Sigmoid colon (tissue), 7 donors: ENCODE measurements around the gene PDCD2L. TPM values are rescaled to one million over a fixed set of nuclear protein-coding genes. Genes with fewer than 3 reads are reported as not detected.
"Not testable (repeated sequence)": the region's sequence is repeated elsewhere in the genome, so short reads cannot be mapped to it uniquely, and the experiment has no call there.

Experiments used
- DNase-seq: peaks from one replicate; pipeline ENCODE4 v3.0.0-alpha.2; 2019
- H3K27ac ChIP-seq, 4 donors: fragments of 200-600 bp; sonication (generic); one replicate each; pipeline ENCODE4 v1.5.1; 2016 to 2019; ENCODE audit warnings: mild to moderate bottlenecking in 1 of 4
- H3K27me3 ChIP-seq, 3 donors: fragments of 200-600 bp; sonication (generic); one replicate each; pipeline ENCODE4 v1.5.1; 2019; ENCODE audit warnings: mild to moderate bottlenecking in 1 of 3
- H3K36me3 ChIP-seq, 4 donors: fragments of 200-600 bp; sonication (generic); one replicate each; pipeline ENCODE4 v1.5.1; 2016 to 2019
- H3K4me1 ChIP-seq, 4 donors: fragments of 200-600 bp; sonication (generic); one replicate each; pipeline ENCODE4 v1.5.1; 2017 to 2019
- H3K4me3 ChIP-seq, 4 donors: fragments of 200-600 bp; sonication (generic); one replicate each; pipeline ENCODE4 v1.5.1; 2017 to 2019; ENCODE audit warnings: mild to moderate bottlenecking in 2 of 4, moderate library complexity in 1 of 4
- H3K9me3 ChIP-seq, 4 donors: fragments of 200-600 bp in 3 of 4; sonication (generic) in 3 of 4; one replicate each; pipeline versions ENCODE4 v1.5.1 to v1.6.1; 2013 to 2019
- EP300 ChIP-seq, 4 donors: sonication (generic); formaldehyde crosslinking; IDR thresholded peaks; one replicate each; pipeline ENCODE4 v1.6.1; 2017; ENCODE audit warnings: antibody characterized with exemption in 4 of 4
- POLR2A ChIP-seq, 2 donors: fragments of 450-650 bp; IDR thresholded peaks; one replicate each; pipeline ENCODE4 v1.6.1; 2016; ENCODE audit warnings: antibody characterized with exemption in 2 of 2, mild to moderate bottlenecking in 2 of 2, moderate library complexity in 2 of 2
- POLR2AphosphoS5 ChIP-seq, 4 donors: sonication (generic); formaldehyde crosslinking; IDR thresholded peaks; one replicate each; pipeline ENCODE4 v1.6.1; 2017; ENCODE audit warnings: antibody characterized with exemption in 4 of 4
- WGBS, 2 donors: extraction: QIAGEN DNeasy Blood & Tissue Kit; methylation state at CpG; one replicate each; pipeline ENCODE4 v1.1.7; 2013; 5-methylcytosine and 5-hydroxymethylcytosine counted together
- intact Hi-C: fragments of 100-400 bp; cut with DNase I; formaldehyde crosslinking; loops from one replicate; pipeline ENCODE4 v1.15.1; 2023
- polyA plus RNA-seq, 3 donors: library from polyadenylated mRNA; stranded (reverse); fragments of 200-250 nt; gene quantifications; one replicate each; pipeline ENCODE4 v1.2.3, GENCODE V29; 2013
- total RNA-seq, 4 donors: library from RNA; depleted of rRNA; stranded (reverse); fragments of >200 nt; gene quantifications; one replicate each; pipeline ENCODE4 v1.1.0, GENCODE V29; 2016
- TF ChIP-seq, protein P1 (sequence below), 4 experiments: fragments of 450-650 bp in 3 of 4; fragments of 200-600 bp in 1 of 4; IDR thresholded peaks; one replicate each; pipeline ENCODE4 v1.5.1; 2016 to 2019; ENCODE audit warnings: antibody characterized with exemption in 4 of 4, mild to moderate bottlenecking in 3 of 4, moderate library complexity in 2 of 4
- donor health status: healthy with polysubstance abuse.
- donor health status: Bipolar disorder and iron deficiency.
- donor health status: healthy.

The PDCD2L gene
- total and polyA plus RNA-seq, 7 donors: 6.0 to 14.8 (median 12.1) TPM

DNA sequence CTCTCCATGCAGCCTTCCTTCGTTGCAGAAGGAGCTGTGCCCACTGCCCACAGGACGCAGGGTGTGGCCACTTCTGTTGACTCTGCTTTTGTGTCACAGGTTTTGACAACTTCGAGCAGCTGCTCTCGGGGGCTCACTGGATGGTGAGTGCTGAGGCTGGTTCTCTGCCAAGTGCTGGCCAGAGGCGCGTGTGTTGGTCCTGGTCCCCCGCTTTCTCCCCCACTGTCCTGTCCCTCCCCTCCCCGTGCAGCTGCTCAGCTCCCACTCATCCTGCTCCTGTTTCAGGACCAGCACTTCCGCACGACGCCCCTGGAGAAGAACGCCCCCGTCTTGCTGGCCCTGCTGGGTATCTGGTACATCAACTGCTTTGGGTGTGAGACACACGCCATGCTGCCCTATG, 10.6 kb upstream of the PDCD2L start:
- WGBS, 2 donors: 86 to 93% methylated on average over 14 of the region's 14 CpGs
- no peak for DNase-seq
- no peaks in the 10 kb centered on the region for H3K27me3 ChIP-seq
- H3K27ac ChIP-seq: no peak overlapping the region
- intact Hi-C loops: no loop called here
- H3K4me1 ChIP-seq: no peaks in the 10 kb centered on the region
- no peak overlapping the region for H3K4me3 ChIP-seq
- TF ChIP-seq, protein P1, sequence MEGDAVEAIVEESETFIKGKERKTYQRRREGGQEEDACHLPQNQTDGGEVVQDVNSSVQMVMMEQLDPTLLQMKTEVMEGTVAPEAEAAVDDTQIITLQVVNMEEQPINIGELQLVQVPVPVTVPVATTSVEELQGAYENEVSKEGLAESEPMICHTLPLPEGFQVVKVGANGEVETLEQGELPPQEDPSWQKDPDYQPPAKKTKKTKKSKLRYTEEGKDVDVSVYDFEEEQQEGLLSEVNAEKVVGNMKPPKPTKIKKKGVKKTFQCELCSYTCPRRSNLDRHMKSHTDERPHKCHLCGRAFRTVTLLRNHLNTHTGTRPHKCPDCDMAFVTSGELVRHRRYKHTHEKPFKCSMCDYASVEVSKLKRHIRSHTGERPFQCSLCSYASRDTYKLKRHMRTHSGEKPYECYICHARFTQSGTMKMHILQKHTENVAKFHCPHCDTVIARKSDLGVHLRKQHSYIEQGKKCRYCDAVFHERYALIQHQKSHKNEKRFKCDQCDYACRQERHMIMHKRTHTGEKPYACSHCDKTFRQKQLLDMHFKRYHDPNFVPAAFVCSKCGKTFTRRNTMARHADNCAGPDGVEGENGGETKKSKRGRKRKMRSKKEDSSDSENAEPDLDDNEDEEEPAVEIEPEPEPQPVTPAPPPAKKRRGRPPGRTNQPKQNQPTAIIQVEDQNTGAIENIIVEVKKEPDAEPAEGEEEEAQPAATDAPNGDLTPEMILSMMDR (IDR thresholded peaks at IDR 0.05): no peak
- TF ChIP-seq POLR2AphosphoS5 (IDR thresholded peaks at IDR 0.05) (no peak), POLR2A (IDR thresholded peaks at IDR 0.05) (no peak), EP300 (IDR thresholded peaks at IDR 0.05) (no peak)
- no peaks in the 10 kb centered on the region for H3K9me3 ChIP-seq
- H3K36me3 ChIP-seq: peaks cover 0 to 100% (median 47%) of the 10 kb centered on the region in 4 donors

DNA sequence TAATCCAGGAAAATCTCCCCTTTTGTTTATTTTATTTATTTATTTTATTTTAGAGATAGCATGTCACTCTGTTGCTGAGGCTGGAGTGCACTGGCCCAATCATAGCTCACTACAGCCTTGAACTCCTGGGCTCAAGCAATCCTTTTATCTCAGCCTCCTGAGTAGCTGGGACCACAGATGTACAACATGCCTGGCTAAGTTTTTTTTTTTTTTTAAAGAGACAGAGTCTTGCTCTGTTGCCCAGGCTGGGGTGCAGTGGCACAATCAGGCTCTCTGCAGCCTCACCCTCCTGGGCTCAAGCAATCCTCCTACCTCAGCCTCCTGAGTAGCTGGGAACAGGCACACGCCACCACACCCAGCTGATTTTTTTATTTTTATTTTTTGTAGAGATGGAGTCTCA, 6.3 kb upstream of the PDCD2L start:
- no peak overlapping the region for H3K4me3 ChIP-seq
- H3K27me3 ChIP-seq: no peaks in the 10 kb centered on the region
- intact Hi-C loops: no loop called here
- peaks cover 11 to 82% (median 40%) of the 10 kb centered on the region in 4 donors for H3K36me3 ChIP-seq
- no peaks in the 10 kb centered on the region for H3K9me3 ChIP-seq
- H3K27ac ChIP-seq: no peak overlapping the region
- TF ChIP-seq, protein P1 (IDR thresholded peaks at IDR 0.05): no peak
- no peak for TF ChIP-seq POLR2AphosphoS5 (IDR thresholded peaks at IDR 0.05)
- TF ChIP-seq POLR2A (IDR thresholded peaks at IDR 0.05): no peak
- no peak for TF ChIP-seq EP300 (IDR thresholded peaks at IDR 0.05)
- no peak for DNase-seq
- 90 to 96% methylated on average over 1 of the region's 1 CpG for WGBS, 2 donors
- no peaks in the 10 kb centered on the region for H3K4me1 ChIP-seq

DNA sequence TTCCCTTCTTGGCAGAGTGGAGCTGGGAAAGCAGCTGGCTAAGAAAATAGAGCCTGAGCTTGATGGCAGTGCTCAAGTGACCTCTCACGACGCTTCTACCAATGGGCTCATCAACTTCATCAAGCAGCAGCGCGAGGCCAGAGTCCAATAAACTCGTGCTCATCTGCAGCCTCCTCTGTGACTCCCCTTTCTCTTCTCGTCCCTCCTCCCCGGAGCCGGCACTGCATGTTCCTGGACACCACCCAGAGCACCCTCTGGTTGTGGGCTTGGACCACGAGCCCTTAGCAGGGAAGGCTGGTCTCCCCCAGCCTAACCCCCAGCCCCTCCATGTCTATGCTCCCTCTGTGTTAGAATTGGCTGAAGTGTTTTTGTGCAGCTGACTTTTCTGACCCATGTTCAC, 4.3 kb upstream of the PDCD2L start:
- DNase-seq: no peak
- intact Hi-C loops: no loop called here
- H3K9me3 ChIP-seq: no peaks in the 10 kb centered on the region
- H3K4me1 ChIP-seq: peaks cover 0 to 9% (median 4%) of the 10 kb centered on the region in 4 donors
- H3K27me3 ChIP-seq: no peaks in the 10 kb centered on the region
- WGBS, 2 donors: 90 to 93% methylated on average over 9 of the region's 9 CpGs
- H3K27ac ChIP-seq: no peak overlapping the region
- no peak for TF ChIP-seq POLR2AphosphoS5 (IDR thresholded peaks at IDR 0.05)
- TF ChIP-seq, protein P1 (IDR thresholded peaks at IDR 0.05): no peak
- TF ChIP-seq EP300 (IDR thresholded peaks at IDR 0.05): no peak
- TF ChIP-seq POLR2A (IDR thresholded peaks at IDR 0.05): no peak
- peaks cover 11 to 62% (median 31%) of the 10 kb centered on the region in 4 donors for H3K36me3 ChIP-seq
- H3K4me3 ChIP-seq: no peak overlapping the region

DNA sequence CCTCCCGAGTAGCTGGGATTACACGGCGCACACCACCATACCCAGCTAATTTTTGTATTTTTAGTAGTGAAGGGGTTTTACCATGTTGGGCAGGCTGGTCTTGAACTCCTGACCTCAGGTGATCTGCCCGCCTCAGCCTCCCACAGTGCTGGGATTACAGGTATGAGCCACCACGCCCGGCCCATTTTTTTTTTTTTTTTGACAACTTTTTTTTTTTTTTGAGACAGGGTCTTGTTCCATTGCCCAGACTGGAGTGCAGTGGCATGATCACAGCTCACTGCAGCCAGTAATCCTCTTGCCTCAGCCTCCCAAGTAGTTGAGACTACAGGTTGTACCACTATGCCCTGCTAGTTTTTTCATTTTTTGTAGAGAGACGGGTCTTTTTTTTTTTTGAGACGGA, 3.4 kb upstream of the PDCD2L start:
- H3K36me3 ChIP-seq: peaks cover 11 to 52% (median 30%) of the 10 kb centered on the region in 4 donors

DNA sequence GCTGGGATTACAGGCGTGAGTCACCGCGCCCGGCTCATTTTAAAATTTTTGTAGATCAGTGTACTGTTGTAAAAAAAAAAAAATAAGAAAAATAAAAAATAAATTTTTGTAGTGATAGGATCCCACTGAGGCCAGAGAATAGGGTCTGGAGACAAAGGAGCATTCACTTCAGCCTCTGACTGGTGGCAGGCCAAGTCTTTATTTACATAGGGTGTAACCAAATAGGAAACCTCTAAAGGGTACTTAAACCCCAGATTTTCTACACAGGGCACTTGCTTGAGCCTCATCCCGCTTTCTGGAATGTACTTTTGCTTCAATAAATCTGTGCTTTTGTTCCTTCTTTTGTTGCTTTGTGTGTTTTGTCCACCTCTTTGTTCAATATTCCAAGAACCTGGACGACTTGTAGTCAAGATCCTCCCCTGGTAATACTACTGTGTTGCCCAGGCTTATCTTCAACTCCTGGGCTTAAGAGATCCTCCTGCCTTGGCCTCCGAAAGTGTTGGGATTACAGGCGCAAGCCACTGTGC, 2.1 kb upstream of the PDCD2L start:
- TF ChIP-seq, protein P1 (IDR thresholded peaks at IDR 0.05): no peak
- TF ChIP-seq POLR2AphosphoS5 (IDR thresholded peaks at IDR 0.05): no peak
- no peak for TF ChIP-seq POLR2A (IDR thresholded peaks at IDR 0.05)
- WGBS, 2 donors: 16 to 75% methylated on average over 8 of the region's 8 CpGs
- intact Hi-C loops: no loop called here
- H3K4me3 ChIP-seq: no peak overlapping the region
- peaks cover 11 to 39% (median 20%) of the 10 kb centered on the region in 4 donors for H3K36me3 ChIP-seq
- H3K4me1 ChIP-seq: peaks cover 0 to 12% (median 6%) of the 10 kb centered on the region in 4 donors
- DNase-seq: no peak
- H3K9me3 ChIP-seq: no peaks in the 10 kb centered on the region
- no peak overlapping the region for H3K27ac ChIP-seq
- no peaks in the 10 kb centered on the region for H3K27me3 ChIP-seq

More for the DNA sequence above, 3.4 kb upstream of the PDCD2L start:
- H3K9me3 ChIP-seq, H3K4me3 ChIP-seq, H3K27me3 ChIP-seq, H3K27ac ChIP-seq, intact Hi-C loops, DNase-seq: not testable (repeated sequence)
- WGBS, 2 donors: 96 to 97% methylated on average over 8 of the region's 8 CpGs
- peaks cover 0 to 12% (median 6%) of the 10 kb centered on the region in 4 donors for H3K4me1 ChIP-seq
